Stimulated activated CD8-positive, alpha-beta memory T cell treated with anti-CD3 and anti-CD28 coated beads, Interleukin-4, amount 100 ng/mL, for 24 hours (primary cell): ENCODE measurements around the gene CDK11B.

ENCODE experiments used
- DNase-seq: peaks from one replicate; pipeline ENCODE4 v3.0.0-alpha.2; 2020; ENCODE audit warnings: low read depth

The CDK11B gene

GRCh38 chr1:1627261-1627828, 31.5 kb downstream of the CDK11B start:
- no peak for DNase-seq

- no peak for DNase-seq
Measured at GRCh38 chr1:1626207-1627141, 32.3 kb downstream of the CDK11B start.

DNA sequence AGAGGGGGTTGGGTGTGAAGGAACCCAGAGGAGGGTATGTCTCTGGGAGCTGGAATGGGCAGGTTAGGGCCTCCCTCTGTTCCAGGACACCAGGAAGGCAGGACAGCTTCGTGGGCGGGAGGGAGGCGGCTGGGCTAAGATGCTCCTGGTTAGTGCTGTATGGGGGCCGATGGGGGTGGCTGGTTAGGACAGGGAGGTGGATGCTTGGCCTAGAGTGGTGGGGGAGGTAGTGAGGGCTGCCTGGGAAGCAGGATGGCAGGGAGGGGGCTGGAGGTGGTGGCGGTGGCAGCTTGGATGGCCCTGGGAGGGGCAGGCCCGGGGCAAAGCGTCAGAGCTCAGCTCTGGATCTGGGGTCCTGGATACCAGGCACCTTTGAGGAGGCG, 33.0 kb downstream of the CDK11B start:
- no peak for DNase-seq

DNA sequence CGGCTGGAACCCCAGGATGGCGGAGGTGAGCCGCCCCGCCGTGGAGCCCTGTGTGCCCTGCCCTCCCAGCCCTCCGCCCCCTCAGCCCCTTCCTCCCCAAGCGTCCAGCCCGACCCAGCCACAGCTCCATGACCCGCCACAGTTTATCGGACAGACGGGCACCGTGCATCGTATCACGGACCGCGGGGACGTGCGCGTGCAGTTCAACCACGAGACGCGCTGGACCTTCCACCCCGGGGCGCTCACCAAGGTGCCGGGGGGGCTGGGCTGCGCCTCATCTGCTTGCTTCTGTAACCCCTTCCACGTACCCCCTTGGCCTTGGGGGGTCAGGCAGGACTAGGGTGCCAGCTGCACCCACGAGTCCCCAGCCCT, 33.4 kb downstream of the CDK11B start:
- DNase-seq: no peak

- no peak for DNase-seq
Measured at GRCh38 chr1:1624443-1625403, 34.1 kb downstream of the CDK11B start.

GRCh38 chr1:1623631-1624442, 35.0 kb downstream of the CDK11B start:
- DNase-seq: no peak

DNA sequence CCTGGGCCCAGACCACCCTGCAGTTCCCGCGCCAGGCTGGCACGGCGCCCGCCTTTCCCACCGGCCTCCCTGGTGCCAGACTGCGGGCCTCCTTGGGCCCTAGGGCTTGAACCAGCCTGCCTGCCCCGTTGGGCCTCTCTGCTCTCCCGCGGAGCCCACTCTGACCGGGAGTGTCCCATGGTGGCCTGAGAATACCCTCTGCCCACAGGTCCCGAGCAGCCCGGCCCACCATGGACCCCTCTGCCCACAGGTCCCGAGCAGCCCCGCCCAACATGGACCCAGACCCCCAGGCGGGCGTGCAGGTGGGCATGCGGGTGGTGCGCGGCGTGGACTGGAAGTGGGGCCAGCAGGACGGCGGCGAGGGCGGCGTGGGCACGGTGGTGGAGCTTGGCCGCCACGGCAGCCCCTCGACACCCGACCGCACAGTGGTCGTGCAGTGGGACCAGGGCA, 35.6 kb downstream of the CDK11B start:
- no peak for DNase-seq

GRCh38 chr1:1622788-1623094, 36.1 kb downstream of the CDK11B start:
- no peak for DNase-seq

- no peak for DNase-seq
Measured at GRCh38 chr1:1622010-1622787, 36.6 kb downstream of the CDK11B start.

- DNase-seq: no peak
Measured at GRCh38 chr1:1621173-1622009, 37.4 kb downstream of the CDK11B start.

DNA sequence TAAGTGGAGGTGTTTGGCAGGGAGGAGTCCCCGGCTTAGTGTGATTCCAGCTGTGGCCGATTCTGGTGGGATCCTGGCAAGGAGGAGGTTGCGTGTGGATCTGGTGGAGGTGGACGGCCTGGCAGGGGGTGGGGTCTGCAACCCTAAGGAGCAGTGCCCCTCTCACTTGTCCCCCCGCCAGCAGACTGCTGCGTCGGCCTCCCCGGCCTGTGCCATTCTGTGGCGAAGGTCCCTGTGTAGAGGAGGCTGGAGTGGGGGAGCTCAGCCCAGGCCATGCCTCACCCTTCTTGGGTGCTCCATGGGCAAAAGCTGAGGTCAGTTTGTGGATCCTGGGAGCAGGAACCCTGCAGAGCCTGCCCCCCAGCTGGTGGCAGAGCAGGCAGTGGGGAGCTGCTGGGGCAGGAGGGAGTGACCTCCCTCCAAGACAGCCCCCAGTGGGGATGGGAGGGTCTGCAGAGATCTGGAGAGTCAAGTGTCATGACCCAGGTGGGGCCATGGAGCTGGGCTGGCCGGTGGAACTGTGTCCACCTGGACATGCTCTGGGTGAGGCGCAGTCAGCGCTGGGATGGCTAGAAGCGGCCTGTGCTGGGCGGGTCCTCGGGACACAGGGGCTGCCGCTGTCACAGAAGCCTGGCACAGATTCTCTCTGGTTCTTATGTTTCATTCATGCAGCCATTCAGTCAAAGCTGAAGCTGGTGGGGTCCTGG, 38.2 kb downstream of the CDK11B start:
- DNase-seq: no peak

- no peak for DNase-seq
Measured at GRCh38 chr1:1619917-1620361, 38.9 kb downstream of the CDK11B start.

DNA sequence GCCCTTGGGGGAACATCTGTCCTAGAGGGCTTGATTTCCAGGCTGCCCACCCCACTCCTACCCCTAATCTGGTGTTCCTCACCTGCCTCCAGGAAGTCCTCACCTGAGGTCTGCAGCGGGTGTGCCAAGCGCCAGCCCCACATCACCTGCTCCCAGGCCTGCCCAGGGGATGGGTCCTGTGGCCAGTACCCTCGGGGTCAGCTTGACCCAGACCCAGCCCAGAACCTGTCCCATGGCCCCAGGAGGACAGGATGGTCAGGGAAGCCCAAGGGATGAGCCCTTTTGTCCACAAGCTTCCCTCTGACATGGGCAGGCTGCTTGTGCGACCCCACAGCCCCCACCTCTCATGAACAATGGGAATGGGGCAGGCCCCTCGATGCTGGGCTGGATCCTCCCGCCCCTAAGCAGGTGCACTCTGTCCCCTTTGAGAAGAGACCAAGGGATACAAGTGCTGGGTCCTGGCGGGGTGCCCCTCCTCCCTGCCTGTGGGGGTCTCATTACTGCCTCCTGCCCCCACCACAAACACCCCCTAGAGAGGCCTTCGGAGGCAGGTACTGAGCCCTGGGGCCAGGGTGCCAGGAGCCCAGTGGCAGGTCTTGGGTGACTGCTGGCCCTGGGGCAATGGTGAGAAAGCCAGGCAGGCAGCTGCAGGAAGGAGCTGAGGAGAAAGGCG, 40.3 kb downstream of the CDK11B start:
- DNase-seq: no peak

GRCh38 chr1:1617925-1618324, 40.9 kb downstream of the CDK11B start:
- no peak for DNase-seq

GRCh38 chr1:1617516-1617915, 41.3 kb downstream of the CDK11B start:
- DNase-seq: no peak

DNA sequence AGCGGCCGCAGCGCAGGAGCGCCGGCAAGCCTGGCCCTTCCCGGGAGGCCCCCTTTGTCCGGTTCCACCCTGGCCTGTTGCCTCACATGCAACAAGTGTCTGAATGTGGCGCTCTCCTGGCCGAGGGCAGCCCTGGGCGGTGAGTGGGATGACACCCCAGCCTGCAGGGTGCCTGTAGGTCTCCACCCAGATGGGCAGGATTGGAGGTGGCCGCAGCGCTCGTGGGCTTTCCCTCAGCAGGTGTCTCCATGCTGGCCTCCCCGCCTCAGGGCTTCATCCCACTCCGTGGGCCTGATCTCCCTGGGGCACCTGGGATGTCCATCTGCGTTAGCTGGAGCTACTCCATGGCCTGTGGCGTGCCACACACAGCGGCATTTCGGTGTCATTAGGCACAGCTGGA, 42.0 kb downstream of the CDK11B start:
- DNase-seq: no peak

DNA sequence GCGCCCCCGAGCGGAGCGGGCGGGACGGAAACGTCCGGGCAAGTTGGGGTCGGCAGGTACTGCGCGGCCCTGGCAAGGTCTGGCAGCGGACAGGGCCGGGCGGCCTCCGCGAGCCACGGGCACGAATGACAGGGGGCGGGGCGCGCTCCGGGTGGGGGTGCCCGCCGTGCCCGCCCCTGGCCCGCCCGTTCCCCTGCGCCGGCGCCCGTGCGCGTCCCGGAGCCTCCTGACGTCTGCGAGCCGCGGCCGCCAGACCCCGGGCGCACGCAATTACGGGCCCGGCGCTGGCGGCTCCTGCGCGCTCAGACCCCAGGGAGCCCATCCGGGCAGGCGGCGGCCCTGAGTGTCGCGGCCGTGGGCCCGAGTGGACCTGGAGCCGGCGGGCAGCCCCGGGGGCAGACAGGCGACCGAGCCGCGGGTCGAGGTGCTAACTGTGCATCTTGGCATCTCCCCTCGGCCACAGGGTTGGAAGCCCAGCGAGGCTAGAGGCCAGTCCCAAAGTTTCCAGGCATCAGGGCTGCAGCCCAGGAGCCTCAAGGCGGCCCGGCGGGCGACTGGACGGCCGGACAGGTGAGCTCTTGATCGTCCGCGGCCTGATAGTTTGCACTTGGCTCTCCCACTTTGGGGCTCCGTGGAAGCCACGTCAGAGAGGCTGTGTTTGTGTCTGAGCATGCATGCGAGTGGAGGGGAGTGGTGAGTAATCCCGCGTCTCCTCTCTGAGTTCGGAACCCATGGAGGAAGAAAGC, 42.6 kb downstream of the CDK11B start:
- no peak for DNase-seq
